ENCODE results near the gene TRAPPC12. TPM values are rescaled to one million over a fixed set of nuclear protein-coding genes. Genes with fewer than 3 reads are reported as not detected.
A peak's percentile ranks its signal among the peaks of the same experiment; 100 is the strongest.

TRAPPC12 gene
- polyA plus RNA-seq, 10 donors, result 51.0 to 88.1 (median 61.9) TPM

GRCh38 chr2:3466966-3467365 lies 87.5 kb downstream of the TRAPPC12 start:
- no peak for DNase-seq

DNA sequence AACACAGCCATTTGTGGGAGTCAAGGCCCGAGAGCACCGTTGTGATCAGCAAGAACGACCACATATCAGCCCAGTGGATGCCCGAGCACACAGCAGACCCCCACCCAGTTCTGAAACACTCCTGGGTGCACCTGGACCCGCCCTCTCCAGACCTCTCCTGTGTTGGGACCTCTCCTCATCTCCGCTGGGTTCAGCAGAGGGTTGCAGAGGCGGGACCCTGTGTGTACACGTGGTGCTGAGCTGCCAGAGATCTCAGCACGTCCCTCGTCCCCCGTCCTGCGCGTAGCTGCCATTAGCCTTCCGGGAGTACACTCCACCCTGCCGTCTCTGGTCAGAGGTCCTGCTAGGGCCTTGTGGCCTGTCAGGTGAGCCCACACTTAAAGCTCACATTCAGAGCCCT lies 88.2 kb downstream of the TRAPPC12 start:
- DNase-seq, result no peak

GRCh38 chr2:3468296-3468988 lies 88.9 kb downstream of the TRAPPC12 start:
- no peak for DNase-seq

DNA sequence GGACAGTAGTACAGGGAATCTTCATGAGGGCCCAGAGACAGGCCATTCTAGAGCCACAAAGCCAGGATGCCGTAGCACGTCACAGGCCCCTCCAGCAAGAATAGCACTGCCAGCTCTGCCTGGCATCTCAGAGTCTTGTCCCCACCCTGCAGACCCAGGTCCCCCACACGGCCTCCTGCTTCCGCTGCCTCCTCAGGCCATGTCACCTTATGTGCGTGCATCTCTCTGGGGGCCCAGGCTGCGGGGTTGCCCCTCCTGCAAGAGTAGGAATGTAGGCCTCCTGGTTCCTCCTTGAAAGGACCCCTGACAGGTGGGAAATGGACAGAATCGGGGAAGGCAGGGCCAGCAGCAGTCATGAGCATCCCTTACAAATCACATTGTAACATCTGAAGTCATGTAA lies 90.0 kb downstream of the TRAPPC12 start:
- no peak for DNase-seq

DNA sequence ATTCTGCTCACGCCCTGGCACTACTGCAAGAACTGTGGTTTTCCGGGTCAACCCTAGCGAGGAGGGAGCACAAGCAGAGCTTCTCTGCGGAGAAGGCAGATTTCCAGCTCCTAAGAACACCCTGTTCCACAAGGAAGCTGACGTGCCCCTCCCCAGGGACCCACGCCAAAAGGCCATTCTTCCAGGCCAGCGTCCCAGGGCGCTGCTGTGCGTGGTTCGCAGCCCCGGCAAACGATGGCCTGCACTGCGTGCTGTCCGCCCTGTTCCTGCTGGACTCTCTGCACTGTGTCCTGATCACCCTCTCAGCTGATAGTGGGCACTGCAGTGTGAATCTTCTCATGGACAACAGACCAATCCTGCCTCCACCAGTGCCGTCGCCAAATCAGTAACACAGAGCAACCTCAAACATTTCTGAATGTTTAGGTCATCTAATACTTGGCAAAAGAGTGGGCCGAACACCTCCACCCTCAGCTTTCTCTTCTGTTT lies 90.7 kb downstream of the TRAPPC12 start:
- no peak for DNase-seq

DNA sequence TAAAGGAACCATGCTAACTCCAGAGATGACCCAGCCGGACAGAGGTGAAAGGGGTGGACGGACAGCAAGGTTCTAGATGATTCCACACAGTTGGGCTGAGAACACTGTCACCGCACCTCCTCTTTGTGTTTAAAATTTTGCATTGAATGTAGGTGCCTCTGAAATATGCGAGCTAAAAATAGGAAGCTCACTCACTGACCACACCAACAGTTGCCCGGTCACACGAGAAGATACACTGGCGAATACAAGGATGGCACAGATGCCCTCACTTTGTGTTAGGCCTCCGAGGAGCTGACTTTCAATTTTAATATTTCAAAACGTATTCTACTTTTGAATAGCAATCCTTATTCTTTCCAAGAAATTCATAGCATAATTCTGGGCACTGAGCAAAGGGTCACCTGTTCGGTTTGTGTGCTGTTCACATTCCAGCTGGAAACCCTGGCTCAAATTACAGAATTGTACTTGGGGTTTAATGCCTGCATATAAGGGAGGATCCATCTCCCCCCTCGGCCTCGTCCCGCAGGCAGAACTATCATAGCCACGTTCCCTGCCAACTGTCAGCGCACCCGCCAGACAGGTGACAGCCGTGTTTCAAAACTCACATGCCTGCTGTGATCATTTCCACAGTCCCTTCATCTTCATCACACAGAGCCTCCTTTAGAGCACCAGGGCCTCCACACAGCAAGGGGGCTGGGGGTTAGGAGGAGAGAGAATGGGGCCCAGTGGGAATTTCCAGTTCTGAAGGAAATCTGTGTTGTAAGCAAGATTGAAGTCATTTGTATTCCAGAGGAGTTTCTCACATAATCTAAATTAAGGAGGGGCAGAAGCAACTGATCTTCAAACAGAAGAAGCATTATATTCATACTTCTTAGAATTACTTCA lies 91.6 kb downstream of the TRAPPC12 start:
- peak in 1 of 3 donors; percentile 38 for DNase-seq

DNA sequence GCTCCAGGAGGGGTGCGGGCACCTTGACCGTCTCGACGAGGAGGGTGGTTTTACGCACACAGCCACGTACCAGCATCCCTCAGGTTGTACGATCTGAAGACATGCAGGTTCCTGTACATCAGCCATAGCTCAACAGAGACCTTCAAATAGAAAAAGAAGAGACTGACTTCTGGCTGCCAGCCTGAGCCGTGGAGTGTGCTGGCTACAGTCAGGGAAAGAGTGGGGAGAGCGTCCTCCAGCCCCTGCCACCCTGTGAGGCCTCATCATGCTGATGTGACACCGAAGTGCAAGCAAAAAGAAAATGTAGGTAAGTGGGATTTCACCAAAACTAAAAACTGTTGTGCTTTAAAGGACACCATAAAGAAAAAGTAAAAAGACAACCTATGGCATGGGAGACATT lies 92.8 kb downstream of the TRAPPC12 start:
- DNase-seq, result no peak

DNA sequence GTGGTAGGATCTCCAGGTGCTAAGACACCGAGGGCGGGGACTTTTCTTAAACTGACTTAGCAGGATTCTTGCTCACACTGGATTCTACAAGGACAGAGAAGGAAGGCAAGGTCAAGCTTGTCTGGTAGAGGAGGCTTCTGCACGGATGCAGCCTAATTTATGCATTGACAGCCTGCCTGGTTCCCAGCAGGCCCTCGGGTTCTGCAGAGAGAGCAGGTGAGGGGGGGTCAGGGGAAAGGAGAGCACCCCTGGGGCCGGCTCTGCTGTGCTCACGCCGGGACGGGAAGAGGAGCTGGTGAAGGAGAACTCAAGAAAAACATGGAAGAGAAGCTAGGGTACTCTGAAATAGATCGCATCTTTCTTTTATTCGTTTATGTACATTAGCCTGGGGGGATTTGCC lies 93.5 kb downstream of the TRAPPC12 start:
- DNase-seq, result no peak

- no peak for DNase-seq
Measured at GRCh38 chr2:3475771-3476170, 96.3 kb downstream of the TRAPPC12 start.

DNA sequence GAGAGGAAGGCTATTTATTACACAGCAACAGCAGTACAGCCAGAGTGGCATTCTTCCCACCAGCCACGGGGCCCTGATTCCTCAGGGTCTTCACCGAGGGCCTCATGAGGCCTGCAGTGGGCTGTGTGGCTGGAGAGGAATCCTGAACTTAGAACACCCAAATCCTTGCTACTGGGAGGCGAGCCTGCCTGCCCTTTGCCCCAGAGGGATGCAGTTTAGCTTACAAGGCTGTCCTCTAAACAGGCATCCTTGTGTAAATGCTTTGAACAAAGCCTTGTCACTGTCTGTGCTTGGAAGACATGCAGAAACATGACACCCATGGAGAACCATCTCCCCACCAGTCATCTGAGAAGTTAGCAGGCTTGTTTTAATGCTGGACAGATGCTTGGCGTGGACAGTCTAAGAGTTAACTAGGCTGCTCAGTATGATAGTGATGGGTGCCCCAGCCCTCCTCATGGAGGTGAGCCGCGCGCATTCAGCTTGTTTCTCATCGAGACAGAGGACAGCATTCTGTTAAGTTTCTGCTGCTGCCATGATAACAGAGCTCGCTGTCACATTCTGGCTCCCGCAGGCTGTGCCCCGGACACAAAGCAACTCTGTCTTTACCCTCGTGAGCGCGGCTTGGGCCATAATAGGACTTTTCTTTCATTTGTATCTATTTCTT lies 97.0 kb downstream of the TRAPPC12 start:
- DNase-seq, result peak in 2 of 3 donors; percentile 44 to 63

DNA sequence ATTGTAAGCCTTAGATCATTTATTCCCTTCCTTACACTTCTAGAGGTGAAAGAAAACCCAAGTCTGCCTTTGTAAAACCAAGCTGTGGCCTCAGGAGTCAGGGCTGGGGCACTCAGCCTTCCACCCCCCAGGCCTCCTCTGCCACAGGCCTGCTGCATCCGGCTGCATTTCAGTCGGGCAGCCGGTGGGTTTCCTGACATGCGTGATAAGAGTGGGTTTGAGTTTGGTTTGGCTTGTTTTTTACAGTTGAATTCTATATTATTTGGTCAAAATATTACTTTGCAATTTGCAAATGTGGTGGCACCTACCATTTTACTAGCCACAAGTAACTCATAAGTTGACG lies 97.5 kb downstream of the TRAPPC12 start:
- no peak for DNase-seq

DNA sequence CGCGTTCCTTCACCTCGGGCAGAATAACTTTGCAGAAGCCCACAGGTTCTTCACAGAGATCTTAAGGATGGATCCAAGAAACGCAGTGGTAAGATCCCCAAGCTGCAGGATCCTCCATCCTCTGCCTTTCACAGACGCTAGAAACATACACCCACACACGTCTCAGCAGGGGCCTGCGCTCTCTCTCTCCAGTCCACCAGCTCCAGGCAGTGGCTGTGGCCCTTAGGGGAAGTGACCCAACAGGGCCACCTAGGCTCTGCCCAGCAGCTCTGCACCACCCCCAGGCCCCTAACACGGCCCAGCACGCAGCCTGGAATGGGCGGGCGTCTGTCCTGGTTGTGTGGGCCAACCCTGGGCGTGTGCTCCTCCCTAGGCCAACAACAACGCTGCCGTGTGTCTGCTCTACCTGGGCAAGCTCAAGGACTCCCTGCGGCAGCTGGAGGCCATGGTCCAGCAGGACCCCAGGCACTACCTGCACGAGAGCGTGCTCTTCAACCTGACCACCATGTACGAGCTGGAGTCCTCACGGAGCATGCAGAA lies 99.4 kb downstream of the TRAPPC12 start:
- no peak for DNase-seq

GRCh38 chr2:3479430-3480320 lies 100.2 kb downstream of the TRAPPC12 start:
- DNase-seq, result no peak

DNA sequence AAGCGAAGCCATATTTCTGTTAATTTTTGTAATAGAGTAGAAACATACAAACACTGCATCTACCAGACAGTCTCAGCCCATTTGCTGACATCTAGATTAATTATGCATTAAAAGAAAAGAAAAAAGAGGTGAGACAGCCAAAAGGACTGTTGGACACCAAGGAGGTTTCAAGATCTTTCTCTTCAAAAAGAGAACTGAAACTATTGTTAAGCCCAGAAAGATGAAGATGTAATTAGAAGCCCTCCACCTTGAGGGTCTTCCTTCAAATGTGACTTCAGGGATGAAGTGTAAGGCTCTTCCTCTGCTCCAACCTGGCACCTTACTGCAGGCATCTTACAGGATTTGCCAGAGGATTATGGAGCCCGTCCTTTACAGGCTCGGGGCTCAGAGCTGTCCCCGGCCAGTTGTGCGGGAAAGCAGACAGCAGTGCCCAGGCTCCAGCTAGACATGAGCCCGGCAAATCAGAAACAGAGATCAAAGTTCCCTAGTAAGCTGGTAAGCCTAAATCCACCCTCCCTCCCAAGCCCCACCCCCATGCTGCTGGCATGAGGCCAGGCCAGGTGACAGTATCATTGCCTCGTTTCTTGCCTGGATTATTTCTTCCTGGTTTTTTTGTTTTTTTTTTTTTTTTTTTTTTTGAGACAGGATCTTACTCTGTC lies 101.0 kb downstream of the TRAPPC12 start:
- no peak for DNase-seq

- no peak for DNase-seq
Measured at GRCh38 chr2:3481011-3481400, 101.5 kb downstream of the TRAPPC12 start.

DNA sequence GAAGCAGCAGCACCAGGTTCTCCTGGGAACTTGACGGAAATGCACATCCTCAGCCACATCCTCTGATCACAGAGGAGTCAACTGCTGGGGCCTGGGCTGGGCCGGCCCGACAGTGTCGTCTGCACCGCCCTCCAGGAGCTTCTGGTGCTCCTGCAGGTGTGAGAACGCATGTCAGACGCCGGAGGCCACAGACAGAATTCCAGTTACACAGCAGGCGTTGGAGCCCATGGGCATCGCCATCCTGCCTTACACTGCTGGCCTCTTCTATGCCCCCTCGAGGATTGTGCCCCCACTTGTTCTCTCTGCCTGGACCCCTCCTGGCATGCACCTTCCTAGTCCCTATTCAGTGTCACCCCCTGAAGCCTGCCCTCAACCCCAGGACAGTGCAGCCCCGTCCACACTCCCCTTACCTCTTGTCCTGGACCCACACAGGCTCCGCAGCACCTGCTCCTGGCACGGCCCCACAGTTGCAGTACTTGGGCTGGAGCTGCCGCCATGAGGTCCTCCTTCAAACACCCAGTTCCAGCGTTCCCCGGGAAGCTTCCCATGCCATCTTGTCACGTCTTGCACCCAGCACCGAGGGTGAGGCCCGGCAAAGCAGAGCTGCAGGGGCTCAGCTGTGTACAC lies 102.4 kb downstream of the TRAPPC12 start:
- no peak for DNase-seq

DNA sequence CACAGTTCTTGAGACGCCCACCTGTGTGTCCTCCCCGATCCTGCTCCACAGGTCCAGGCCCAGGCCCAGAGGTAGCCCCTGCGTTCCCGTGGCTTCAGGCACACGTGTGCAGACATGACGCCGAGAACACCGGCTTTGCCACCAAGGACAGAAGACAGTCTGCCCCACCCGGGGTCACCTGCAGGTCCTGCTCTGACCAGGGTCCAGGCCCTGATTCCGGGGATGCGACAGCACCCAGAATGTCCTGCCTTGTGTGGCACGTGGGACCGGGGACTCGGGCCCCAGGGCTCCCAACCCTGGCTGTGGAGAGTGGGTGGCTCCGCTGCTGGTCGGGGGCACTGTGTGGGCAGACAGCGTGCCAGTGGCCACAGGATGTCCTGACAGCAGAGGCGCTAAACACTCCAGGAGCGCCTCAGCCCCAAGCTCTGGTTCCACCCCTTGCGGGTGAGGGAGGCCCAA lies 102.9 kb downstream of the TRAPPC12 start:
- no peak for DNase-seq

DNA sequence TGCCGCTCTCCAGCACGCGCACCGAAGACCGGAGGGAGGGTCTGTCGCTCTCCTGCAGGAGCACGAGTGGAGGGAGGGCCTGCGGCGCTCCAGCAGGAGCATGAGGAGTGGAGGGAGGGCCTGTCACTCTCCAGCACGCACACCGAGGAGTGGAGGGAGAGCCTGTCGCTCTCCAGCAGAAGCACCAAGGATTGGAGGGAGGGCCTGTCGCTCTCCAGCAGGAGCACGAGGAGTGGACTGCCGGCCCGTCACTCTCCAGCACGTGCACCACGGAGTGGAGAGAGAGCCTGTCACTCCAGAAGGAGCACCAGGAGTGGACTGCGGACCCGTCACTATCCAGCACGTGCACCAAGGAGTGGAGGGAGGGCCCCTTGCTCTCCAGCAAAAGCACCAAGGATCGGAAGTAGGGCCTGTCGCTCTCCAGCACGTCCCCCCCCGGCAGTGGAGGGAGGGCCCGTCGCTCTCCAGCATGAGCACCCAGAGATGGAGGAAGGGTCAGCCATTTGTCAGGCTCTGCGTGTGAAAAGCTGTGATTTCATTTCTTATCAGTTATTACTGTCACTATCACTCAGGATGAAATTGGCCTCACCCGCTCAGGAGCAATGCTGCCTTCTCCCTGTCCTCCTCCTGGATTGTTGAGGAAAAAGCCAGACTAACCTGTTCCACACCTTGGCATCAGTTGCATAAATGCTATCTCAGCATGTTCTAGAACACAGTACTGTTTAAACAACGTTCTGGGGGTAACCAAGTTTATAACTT lies 103.9 kb downstream of the TRAPPC12 start:
- peak; percentile 49 to 79 (median 78) for DNase-seq

Data from muscle of back (tissue), 11 donors.